AG09319 (cell line): Measurements from ENCODE around the gene CACNA1E.

Experiments
- DNase-seq: peaks from one replicate; pipeline ENCODE4 v3.0.0-alpha.2; 2010; ENCODE audit warnings: low read depth; ENCODE audit errors: extremely low read depth
- TF ChIP-seq, protein P1 (sequence below): IDR thresholded peaks from 2 replicates; pipeline ENCODE4 v1.5.1; 2011; ENCODE audit warnings: low read depth, mild to moderate bottlenecking, inconsistent platforms, low read length, moderate library complexity

Gene CACNA1E

DNA sequence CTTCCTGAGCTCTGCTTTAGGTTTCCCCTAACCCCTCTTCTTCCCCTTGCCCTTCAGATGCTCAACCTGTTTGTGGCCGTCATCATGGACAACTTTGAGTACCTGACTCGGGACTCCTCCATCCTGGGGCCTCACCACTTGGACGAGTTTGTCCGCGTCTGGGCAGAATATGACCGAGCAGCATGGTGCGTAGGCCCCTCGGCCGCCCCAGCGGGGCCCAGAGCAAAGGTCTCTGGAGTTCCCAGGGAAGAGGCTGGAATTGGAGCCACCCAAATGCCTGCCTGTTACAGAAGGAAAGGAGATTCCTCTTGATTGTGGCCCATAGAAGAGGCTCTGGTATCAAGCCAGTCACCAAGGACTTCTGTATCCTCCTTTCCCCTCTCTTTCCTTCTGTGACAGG lies 292.7 kb downstream of the CACNA1E start:
- TF ChIP-seq, protein P1, sequence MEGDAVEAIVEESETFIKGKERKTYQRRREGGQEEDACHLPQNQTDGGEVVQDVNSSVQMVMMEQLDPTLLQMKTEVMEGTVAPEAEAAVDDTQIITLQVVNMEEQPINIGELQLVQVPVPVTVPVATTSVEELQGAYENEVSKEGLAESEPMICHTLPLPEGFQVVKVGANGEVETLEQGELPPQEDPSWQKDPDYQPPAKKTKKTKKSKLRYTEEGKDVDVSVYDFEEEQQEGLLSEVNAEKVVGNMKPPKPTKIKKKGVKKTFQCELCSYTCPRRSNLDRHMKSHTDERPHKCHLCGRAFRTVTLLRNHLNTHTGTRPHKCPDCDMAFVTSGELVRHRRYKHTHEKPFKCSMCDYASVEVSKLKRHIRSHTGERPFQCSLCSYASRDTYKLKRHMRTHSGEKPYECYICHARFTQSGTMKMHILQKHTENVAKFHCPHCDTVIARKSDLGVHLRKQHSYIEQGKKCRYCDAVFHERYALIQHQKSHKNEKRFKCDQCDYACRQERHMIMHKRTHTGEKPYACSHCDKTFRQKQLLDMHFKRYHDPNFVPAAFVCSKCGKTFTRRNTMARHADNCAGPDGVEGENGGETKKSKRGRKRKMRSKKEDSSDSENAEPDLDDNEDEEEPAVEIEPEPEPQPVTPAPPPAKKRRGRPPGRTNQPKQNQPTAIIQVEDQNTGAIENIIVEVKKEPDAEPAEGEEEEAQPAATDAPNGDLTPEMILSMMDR, result no peak
- no peak for DNase-seq

DNA sequence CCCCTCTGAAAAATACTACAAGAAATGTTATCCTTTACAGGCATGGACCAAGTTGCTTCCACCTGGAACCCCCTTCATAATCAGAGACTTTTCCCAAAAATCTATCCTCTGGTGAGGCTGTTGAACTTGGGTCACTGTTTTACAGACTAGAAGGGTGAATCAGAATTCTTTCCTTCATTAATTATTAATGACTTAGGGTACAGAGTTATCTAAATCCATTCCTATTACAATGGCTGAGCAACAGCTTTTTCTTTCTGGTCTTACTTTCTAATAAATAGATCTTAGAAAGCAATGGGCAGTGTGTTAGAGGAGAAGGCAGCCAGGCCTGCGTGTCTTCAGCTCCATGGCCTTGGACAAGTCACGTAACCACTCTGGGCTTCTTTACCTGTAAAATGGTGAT lies 294.0 kb downstream of the CACNA1E start:
- TF ChIP-seq, protein P1, result no peak
- no peak for DNase-seq

GRCh38 chr1:181777812-181778211 lies 294.5 kb downstream of the CACNA1E start:
- TF ChIP-seq, protein P1, result no peak
- no peak for DNase-seq

DNA sequence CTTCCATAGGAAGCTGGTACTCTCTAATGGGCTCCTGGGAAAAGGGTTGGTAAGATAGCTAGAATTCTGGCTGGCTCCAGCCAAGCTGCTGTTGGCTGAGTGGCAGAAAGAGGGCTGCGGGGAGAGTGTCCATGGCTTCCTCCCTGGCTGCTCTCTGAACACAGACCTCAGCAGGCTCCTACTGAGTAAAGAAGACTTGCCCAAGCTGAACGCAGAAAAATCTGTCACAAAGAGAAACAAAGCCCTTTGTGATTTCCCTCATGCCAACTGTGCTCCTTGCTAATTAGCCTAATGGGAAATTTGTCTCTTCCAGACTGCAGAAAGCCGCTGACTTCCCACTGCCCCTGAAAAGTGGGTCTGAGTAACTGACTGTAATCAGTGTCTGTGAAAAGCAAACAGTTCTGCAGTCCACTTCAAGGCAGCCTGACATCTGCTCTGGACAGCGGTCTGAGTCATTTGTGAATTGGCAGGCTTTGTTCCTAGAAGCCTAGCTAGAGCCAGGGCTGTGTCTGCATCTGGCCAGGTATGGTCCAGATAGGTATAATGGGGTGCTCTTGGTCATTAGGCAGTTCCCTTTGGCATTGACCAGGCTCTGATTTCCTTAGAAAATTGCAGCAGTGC lies 295.4 kb downstream of the CACNA1E start:
- TF ChIP-seq, protein P1, result no peak

GRCh38 chr1:181779343-181779742 lies 296.0 kb downstream of the CACNA1E start:
- TF ChIP-seq, protein P1, result no peak
- DNase-seq, result no peak

More for the DNA sequence above, 295.4 kb downstream of the CACNA1E start:
- DNase-seq, result no peak

DNA sequence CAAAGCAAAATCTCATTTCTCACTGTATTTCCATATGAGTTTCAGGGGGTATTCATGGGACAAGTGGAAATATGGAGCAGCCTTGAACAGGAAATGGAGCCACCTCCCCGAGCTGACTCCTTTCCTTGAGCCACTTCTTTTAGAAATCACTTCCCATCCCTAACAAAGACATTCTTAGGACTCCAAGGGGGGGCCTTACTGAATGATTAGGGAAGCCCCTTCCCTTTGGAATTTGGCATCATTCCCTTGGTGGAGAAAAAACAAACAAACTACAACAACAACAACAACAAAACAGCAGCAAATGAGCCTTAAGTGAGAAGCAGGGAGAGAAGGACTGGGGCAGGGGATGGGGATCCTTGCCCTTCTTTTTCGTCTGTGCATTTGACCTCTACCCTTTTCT lies 299.9 kb downstream of the CACNA1E start:
- TF ChIP-seq, protein P1, result no peak
- no peak for DNase-seq

DNA sequence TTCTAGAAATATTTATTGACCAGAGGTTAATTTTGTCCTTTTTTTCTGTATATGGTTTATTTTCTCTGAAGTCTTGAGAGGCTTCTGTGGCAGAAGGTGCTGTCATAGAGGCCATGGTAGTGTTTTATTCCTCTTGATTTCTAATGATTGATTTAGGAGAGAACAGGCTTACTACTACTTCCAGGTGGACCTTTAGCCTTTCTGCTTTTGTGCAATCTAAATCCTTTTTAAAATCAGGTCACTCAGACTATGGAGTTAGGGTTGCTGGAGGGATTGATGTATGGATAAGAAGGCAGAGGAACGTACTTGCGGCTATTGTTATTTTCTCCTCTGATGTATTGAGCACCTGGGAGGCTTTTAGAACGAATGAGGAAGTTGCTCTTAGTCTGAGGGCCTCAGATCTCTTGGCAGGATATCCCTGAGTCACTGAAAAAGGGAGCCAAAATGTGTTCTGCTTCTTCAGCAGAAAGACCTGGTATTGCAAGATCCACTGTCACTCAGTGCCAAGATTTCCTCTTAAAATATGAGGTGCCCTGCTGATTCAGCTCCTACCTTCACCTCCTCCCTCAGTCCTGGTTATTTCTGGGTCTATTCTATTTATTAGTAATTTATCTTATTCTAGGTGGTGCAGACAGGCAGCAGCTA lies 300.8 kb downstream of the CACNA1E start:
- TF ChIP-seq, protein P1, result no peak
- no peak for DNase-seq
